GM10266 (cell line): ENCODE data around the gene RACGAP1.

ENCODE experiments used
- DNase-seq: peaks from one replicate; pipeline ENCODE4 v3.0.0; 2012; ENCODE audit errors: extremely low spot score
- TF ChIP-seq, protein P1 (sequence below): IDR thresholded peaks from 2 replicates; pipeline ENCODE4 v1.5.1; 2012; ENCODE audit warnings: mild to moderate bottlenecking, low read depth; ENCODE audit not compliant: control insufficient read depth, insufficient read depth; ENCODE audit errors: missing control alignments

The RACGAP1 gene

DNA sequence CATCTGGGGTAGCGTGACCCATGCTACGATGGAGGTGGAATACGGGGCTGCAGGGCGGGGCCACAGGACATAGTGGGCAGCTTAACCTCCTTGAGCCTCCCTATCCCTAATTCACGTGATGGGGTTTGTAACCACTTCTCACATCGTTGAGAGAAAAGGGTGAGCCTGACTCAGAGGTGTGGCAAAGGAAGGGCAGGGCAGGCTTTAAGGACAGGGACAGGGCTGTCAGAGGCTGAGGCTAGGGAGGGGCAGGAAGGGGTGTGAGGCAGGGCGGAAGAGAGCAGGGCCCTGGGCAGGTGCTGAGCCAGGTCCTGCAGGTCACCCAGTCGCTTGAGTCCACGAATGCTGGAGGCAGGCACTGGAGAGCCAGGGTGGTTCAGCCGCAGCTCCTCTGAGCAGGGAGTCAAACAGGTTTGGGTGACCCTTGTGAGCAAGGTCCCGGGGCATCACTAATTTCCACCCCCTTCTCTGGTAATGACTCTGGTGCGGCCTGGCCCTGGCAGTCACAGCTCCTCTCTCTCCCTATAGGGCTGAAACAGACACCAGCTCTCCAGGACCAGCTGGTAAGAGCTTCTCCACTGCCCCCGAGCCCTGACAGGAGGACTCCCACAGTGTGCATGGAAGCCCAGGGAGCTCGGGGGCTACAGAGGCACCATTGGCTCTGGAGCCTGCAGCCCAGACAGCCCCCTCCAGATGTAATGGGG, 82.2 kb downstream of the RACGAP1 start:
- TF ChIP-seq, protein P1, sequence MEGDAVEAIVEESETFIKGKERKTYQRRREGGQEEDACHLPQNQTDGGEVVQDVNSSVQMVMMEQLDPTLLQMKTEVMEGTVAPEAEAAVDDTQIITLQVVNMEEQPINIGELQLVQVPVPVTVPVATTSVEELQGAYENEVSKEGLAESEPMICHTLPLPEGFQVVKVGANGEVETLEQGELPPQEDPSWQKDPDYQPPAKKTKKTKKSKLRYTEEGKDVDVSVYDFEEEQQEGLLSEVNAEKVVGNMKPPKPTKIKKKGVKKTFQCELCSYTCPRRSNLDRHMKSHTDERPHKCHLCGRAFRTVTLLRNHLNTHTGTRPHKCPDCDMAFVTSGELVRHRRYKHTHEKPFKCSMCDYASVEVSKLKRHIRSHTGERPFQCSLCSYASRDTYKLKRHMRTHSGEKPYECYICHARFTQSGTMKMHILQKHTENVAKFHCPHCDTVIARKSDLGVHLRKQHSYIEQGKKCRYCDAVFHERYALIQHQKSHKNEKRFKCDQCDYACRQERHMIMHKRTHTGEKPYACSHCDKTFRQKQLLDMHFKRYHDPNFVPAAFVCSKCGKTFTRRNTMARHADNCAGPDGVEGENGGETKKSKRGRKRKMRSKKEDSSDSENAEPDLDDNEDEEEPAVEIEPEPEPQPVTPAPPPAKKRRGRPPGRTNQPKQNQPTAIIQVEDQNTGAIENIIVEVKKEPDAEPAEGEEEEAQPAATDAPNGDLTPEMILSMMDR, result no peak
- no peak for DNase-seq

DNA sequence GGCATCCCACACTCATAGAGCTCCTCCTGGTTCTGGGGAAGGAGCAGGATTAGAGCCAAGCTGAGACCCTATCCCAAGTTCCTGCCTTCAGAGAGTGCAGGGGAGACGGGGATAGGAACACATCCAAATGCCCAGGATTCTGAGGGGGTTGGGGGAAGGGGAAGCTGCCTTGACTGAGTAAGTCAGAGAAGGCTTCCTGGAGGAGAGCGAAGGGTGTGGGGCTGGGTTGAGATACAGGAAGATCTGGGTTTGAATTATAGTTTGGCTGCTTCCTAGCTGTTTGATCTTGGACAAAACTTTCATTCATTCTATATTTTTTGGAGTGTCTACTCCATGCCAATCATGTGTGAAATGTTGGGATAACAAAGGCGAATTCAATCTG, 82.8 kb downstream of the RACGAP1 start:
- TF ChIP-seq, protein P1, result no peak
- DNase-seq, result no peak

DNA sequence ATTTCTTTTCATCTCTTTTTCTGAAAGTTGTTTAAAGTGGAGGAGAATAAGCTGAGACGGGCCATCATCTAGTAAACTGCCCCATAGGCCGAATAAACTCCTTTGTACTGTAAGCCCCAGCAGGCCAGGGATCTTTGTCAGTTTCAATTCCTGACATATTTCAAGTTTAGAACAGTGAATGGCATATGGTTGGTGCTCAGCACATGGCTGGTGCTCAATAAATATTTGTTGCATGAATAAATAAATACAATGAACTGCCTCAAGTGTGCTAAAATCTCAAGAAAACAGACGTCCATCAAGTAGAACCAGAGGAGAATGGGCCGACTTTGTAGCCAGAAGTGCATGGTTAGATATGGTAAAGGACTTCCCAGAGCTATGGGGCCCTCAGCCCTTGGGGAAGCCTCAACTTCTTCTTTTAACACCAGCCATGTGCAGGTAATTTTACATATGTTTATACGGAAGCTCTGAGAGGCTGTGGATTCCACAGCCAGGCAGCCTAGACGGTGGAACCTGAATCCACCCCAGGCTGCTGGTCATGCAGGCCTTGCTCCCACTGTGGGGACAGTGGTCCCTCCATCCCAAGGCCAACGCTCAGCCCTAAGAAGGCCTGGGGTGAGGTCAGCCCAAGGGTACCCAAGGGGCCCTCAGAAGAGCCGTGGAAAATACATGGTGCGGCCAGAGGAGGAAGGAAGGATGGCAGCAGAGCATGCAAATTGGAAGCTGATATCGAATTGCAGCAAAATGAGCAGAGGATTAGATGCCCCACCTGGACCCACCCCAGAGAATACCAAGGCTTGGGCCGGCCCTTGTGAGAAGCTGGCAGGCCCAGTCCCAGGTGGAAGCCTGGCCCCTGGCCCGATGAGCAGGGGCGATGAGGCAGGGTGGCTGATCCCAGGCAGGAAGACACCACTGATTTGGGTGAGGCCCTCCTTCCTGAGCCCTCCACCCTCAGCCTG, 83.5 kb downstream of the RACGAP1 start:
- DNase-seq, result no peak
- TF ChIP-seq, protein P1, result no peak

DNA sequence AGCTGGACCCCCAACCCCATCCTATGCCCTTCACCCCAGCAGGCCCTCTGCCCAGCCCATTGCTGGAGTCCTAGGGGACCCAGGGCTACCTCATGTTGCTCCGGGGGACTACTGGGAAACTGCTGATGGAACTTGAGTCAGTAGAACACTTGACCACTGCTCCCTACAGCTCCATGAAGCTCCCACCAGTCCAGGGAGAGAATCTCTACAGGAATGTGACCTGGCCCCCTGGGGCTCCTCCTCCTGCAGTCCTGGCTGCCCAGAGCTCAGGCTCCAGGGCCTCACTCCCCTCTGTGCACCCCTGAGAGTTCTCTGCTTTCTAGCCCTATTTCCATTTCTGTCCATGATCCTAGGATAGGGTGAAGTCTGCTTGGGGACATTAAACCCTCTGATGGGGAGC, 85.6 kb downstream of the RACGAP1 start:
- TF ChIP-seq, protein P1, result no peak
- DNase-seq, result no peak

DNA sequence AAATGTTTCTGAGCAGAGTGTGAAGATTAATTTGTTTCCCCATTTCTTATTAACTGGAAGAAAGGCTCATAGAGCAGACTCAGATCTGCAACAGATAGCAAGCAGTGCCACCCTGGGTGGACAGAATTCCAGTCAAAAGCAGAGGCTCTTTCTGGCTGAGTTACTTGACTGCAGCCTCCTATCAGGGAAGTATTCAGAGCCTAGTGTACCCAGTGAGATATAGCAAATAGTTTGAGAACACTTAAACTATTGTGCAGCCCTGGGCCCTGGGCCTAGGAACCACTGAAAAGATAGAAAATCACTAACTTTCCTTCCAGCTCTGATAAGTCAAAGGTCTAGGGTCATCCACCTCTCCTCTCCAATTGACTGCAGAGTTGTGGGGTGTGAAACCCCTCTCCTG, 86.0 kb downstream of the RACGAP1 start:
- no peak for DNase-seq
- TF ChIP-seq, protein P1, result no peak
